K562 (cell line): ENCODE results near the gene MYLK4. TPM values are rescaled to one million over a fixed set of nuclear protein-coding genes. Genes with fewer than 3 reads are reported as not detected.
A peak's percentile ranks its signal among the peaks of the same experiment; 100 is the strongest.

ENCODE experiments used
- ATAC-seq: fragments of 200-7000 bp; cut with Tn5 transposase; 3 replicates; pipeline ENCODE4 v1.9.1; 2020; ENCODE audit warnings: moderate library complexity
- BruUV-seq: library from RNA; stranded (reverse); fragments of 400-500 nt; replicated peaks from 2 replicates; lab custom pipeline; 2021; lab: Mats Ljungman, UMichigan
- CTCF ChIA-PET: fragments of 300-600 bp; formaldehyde crosslinking; extraction: SDS; loops from one replicate; lab custom pipeline; 2021; ENCODE audit warnings: low intra/inter-chr PET ratio; lab: Yijun Ruan, JAX
- POLR2A ChIA-PET: fragments of 300-600, 350-650 bp; sonication (Branson Sonifier 250); formaldehyde crosslinking; extraction: SDS; loops from one replicate; lab custom pipeline; 2021; ENCODE audit warnings: antibody characterized with exemption, inconsistent platforms; lab: Yijun Ruan, JAX
- DNase-seq, 4 experiments: peaks; one replicate each; pipeline versions ENCODE4 v3.0.0 to v3.0.0-alpha.2; 2011 to 2018; ENCODE audit warnings: low spot score in 3 of 4, mixed read lengths in 3 of 4; ENCODE audit errors: extremely low read depth in 1 of 4
- FAIRE-seq: peaks from 2 replicates; lab custom pipeline; 2011; peaks lifted over from hg19 to GRCh38; lab: Jason Lieb, UNC
- H2AFZ ChIP-seq: 2 replicates; pipeline ENCODE4 v1.6.0; 2011; ENCODE audit warnings: low read depth, low read length, control low read depth, inconsistent platforms
- H3K27ac ChIP-seq: fragments of 200-600 bp; 3 replicates; pipeline ENCODE4 v1.8.0; 2011; ENCODE audit warnings: low read depth, mild to moderate bottlenecking, control low read depth, inconsistent platforms, low read length, moderate library complexity, mixed read lengths; ENCODE audit errors: extremely low read depth
- H3K27me3 ChIP-seq, 2 experiments: fragments of 300-600 bp in 1 of 2; 2 replicates in 1 of 2; 3 replicates in 1 of 2; pipeline versions ENCODE4 v1.6.0 to v1.8.0; 2011; ENCODE audit warnings: inconsistent platforms in 2 of 2, low read length in 2 of 2, mild to moderate bottlenecking in 1 of 2, mixed read lengths in 1 of 2, moderate library complexity in 1 of 2; ENCODE audit not compliant: control insufficient read depth in 2 of 2, insufficient read depth in 2 of 2
- H3K36me3 ChIP-seq: fragments of 300-600 bp; 3 replicates; pipeline ENCODE4 v1.8.0; 2011; ENCODE audit warnings: mild to moderate bottlenecking, low read length, inconsistent platforms; ENCODE audit not compliant: control insufficient read depth, insufficient read depth
- H3K4me1 ChIP-seq, 2 experiments: fragments of 200-600 bp in 1 of 2; replicated peaks in 1 of 2; 2 replicates in 1 of 2; 3 replicates in 1 of 2; pipeline versions ENCODE4 v1.5.1 to v1.8.0; 2011; ENCODE audit warnings: inconsistent platforms in 2 of 2, low read length in 2 of 2, mild to moderate bottlenecking in 1 of 2, mixed read lengths in 1 of 2, moderate library complexity in 1 of 2; ENCODE audit not compliant: control insufficient read depth in 2 of 2, insufficient read depth in 2 of 2
- H3K4me2 ChIP-seq: 2 replicates; pipeline ENCODE4 v1.6.1; 2011; ENCODE audit warnings: low read length, control low read depth, inconsistent platforms, mixed read lengths; ENCODE audit not compliant: insufficient read depth
- H3K4me3 ChIP-seq: fragments of 200-600 bp; sonication (generic), shearing (Covaris generic); 2 replicates; pipeline ENCODE4 v1.5.1; 2016; ENCODE audit warnings: control low read depth, inconsistent platforms
- H3K79me2 ChIP-seq: fragments of 200-600 bp; 3 replicates; pipeline ENCODE4 v1.8.0; 2011; ENCODE audit warnings: low read length, inconsistent platforms; ENCODE audit not compliant: control insufficient read depth, insufficient read depth
- H3K9ac ChIP-seq, 2 experiments: 2 replicates each; pipeline versions ENCODE4 v1.6.0 to v1.6.1; 2011; ENCODE audit warnings: low read depth in 2 of 2, low read length in 2 of 2, control low read depth in 1 of 2, inconsistent platforms in 1 of 2, mild to moderate bottlenecking in 1 of 2, mixed read lengths in 1 of 2; ENCODE audit not compliant: insufficient read depth in 1 of 2
- H3K9me1 ChIP-seq: one replicate; pipeline ENCODE4 v1.6.0; 2011; ENCODE audit warnings: inconsistent platforms, mild to moderate bottlenecking, low read length, moderate library complexity; ENCODE audit not compliant: control insufficient read depth, insufficient read depth
- H3K9me3 ChIP-seq: replicated peaks from 2 replicates; pipeline ENCODE4 v1.5.1; 2011; ENCODE audit warnings: low read depth, low read length, inconsistent platforms; ENCODE audit not compliant: control insufficient read depth, insufficient read depth
- H4K20me1 ChIP-seq: replicated peaks from 2 replicates; pipeline ENCODE4 v1.6.1; 2011; ENCODE audit warnings: low read length, inconsistent platforms, mixed read lengths; ENCODE audit not compliant: control insufficient read depth, insufficient read depth
- MECOM ChIP-seq: fragments of 250-450 bp; sonication (Bioruptor Pico); IDR thresholded peaks from 2 replicates; pipeline ENCODE4 v1.8.0; 2022; ENCODE audit warnings: inconsistent platforms
- MTA3 ChIP-seq: fragments of 450-650 bp; formaldehyde crosslinking; IDR thresholded peaks from 2 replicates; pipeline ENCODE4 v1.6.1; 2017; ENCODE audit warnings: mild to moderate bottlenecking, borderline replicate concordance
- NFRKB ChIP-seq: fragments of 450-650 bp; IDR thresholded peaks from 2 replicates; pipeline ENCODE4 v1.6.1; 2016; ENCODE audit warnings: low read depth
- SIX5 ChIP-seq, 2 experiments: IDR thresholded peaks; 2 replicates each; pipeline ENCODE4 v1.6.1; 2011; ENCODE audit warnings: low read length in 2 of 2, borderline replicate concordance in 1 of 2, low read depth in 1 of 2, mild to moderate bottlenecking in 1 of 2, moderate library complexity in 1 of 2; ENCODE audit not compliant: insufficient read depth in 1 of 2
- SMC3 ChIP-seq: conservative IDR thresholded peaks from 2 replicates; pipeline ENCODE4 v1.6.1; 2011; ENCODE audit warnings: low read depth, low read length, improper control_type of control experiment; ENCODE audit not compliant: insufficient read depth
- TFAM ChIP-seq: fragments of 250-450 bp; sonication (Bioruptor Pico); conservative IDR thresholded peaks from 2 replicates; pipeline ENCODE4 v1.5.0; 2021; ENCODE audit warnings: mild to moderate bottlenecking, moderate library complexity
- ZKSCAN1 ChIP-seq: fragments of 150-350 bp; IDR thresholded peaks from 2 replicates; pipeline ENCODE4 v1.6.1; 2016; ENCODE audit warnings: low read depth, low read length
- ZNF184 ChIP-seq: sonication (generic); formaldehyde crosslinking; IDR thresholded peaks from 2 replicates; pipeline ENCODE4 v1.5.0; 2020; ENCODE audit warnings: missing genetic modification reagents
- ZNF41 ChIP-seq: fragments of 250-450 bp; sonication (Bioruptor Pico); conservative IDR thresholded peaks from 2 replicates; pipeline ENCODE4 v1.4.0; 2020; ENCODE audit warnings: mild to moderate bottlenecking
- ZNF592 ChIP-seq: fragments of 450-650 bp; IDR thresholded peaks from 2 replicates; pipeline ENCODE4 v1.6.1; 2017; ENCODE audit warnings: antibody characterized with exemption, mild to moderate bottlenecking
- WGBS: fragments of 100-300 bp; shearing (Covaris generic); methylation state at CpG from one replicate; pipeline ENCODE4 v1.1.6; 2016; ENCODE audit warnings: low coverage, mixed read lengths; ENCODE audit not compliant: insufficient coverage; ENCODE audit errors: missing lambda C conversion rate; 5-methylcytosine and 5-hydroxymethylcytosine counted together
- in situ Hi-C: fragments of 300-500 bp; cut with MboI; formaldehyde crosslinking; loops from 4 replicates; pipeline ENCODE4 v1.15.0; 2018; ENCODE audit warnings: inconsistent platforms, mixed read lengths
- intact Hi-C: fragments of 100-400 bp; cut with micrococcal nuclease; formaldehyde crosslinking; loops from 2 replicates; pipeline ENCODE4 v1.14.2; 2022
- polyA plus RNA-seq, 8 experiments: library from polyadenylated mRNA; depleted of rRNA in 4 of 8; stranded (reverse) in 5 of 8; unstranded in 3 of 8; fragments of >200 nt; fragmentation: Nextera tagmentation in 2 of 8; fragmentation: Illumina TruSeq in 1 of 8; extraction: Ambion mirVana in 2 of 8; extraction: Trizol in 1 of 8; gene quantifications; 2 replicates each; pipeline versions ENCODE4 v1.2.1 to v1.2.3, GENCODE V29; 2011 to 2014; ENCODE audit warnings: inconsistent platforms in 1 of 8, missing spikeins in 1 of 8
- total RNA-seq, 7 experiments: library from RNA; depleted of rRNA in 6 of 7; stranded (reverse); fragments of >200 nt in 6 of 7; fragmentation: Illumina TruSeq in 2 of 7; extraction: Trizol in 2 of 7; gene quantifications; 2 replicates each; pipeline versions ENCODE4 v1.2.1 to v1.2.3, GENCODE V29; 2011 to 2021; ENCODE audit warnings: low replicate concordance in 1 of 7

The MYLK4 gene
- total and polyA plus RNA-seq, 9 of the 15 experiments (the other 6 are each of a cell fraction or from before 2014, with no cell fraction given), result 0.01 to 0.15 (median 0.06) TPM

GRCh38 chr6:2784930-2785329, 34.2 kb upstream of the MYLK4 start:
- ChIA-PET POLR2A (interaction anchor here (0.7 to 9.0 kb wide), 3 partner anchors 15 to 217 kb away, joined by 3 to 151 read pairs (median 8); partner anchors contain the start of gene WRNIP1), CTCF (no interaction called here)
- no peaks in the 10 kb centered on the region for H3K9me1 ChIP-seq
- FAIRE-seq, result no peak
- no peaks in the 10 kb centered on the region for H3K9me3 ChIP-seq
- H4K20me1 ChIP-seq, result no peaks in the 10 kb centered on the region
- WGBS, result 92% methylated on average over 7 of the region's 7 CpGs
- H3K4me1 ChIP-seq, result peaks cover 19 to 20% of the 10 kb centered on the region in 2 experiments
- no peak overlapping the region for H2AFZ ChIP-seq
- intact Hi-C loops, result no loop called here
- peaks cover 45% of the 10 kb centered on the region for H3K79me2 ChIP-seq
- no peak overlapping the region for H3K4me3 ChIP-seq
- no peak overlapping the region for H3K4me2 ChIP-seq
- TF ChIP-seq SMC3 (0 out of 2 replicates have a peak, but pooled peaks have one; percentile 4), ZNF184 (CRISPR knock-in tag) (no peak)
- H3K36me3 ChIP-seq, result peaks cover 67% of the 10 kb centered on the region
- no peak for DNase-seq
- H3K27ac ChIP-seq, result no peak overlapping the region
- peak overlapping the region in 1 of 2 experiments; percentile 66; a peak in 1 of 4 replicates for H3K9ac ChIP-seq
- in situ Hi-C loops, result loop anchor here (5.0 to 10.0 kb wide), 3 partner anchors 57 to 270 kb away; partner anchors contain the start of gene SERPINB1
- no TSS peak for BruUV-seq
- H3K27me3 ChIP-seq, result no peaks in the 10 kb centered on the region
- no peak for ATAC-seq

- intact Hi-C loops, result no loop called here
- Histone ChIP-seq H3K27me3 (no peaks in the 10 kb centered on the region), H3K4me2 (peak overlapping the region; percentile 81), H3K9me3 (no peaks in the 10 kb centered on the region), H4K20me1 (0 out of 2 replicates have a peak, but pooled peaks cover under 1% of the 10 kb centered on the region), H3K9ac (peak overlapping the region; percentile 32 to 53; a peak in 3 of 4 replicates), H3K27ac (peak overlapping the region; percentile 61), H3K4me1 (peaks cover 19 to 20% of the 10 kb centered on the region in 2 experiments), H3K79me2 (peaks cover 46% of the 10 kb centered on the region), H3K9me1 (no peaks in the 10 kb centered on the region), H3K4me3 (no peak overlapping the region), H2AFZ (0 out of 2 replicates have a peak overlapping the region, but pooled peaks have one; percentile 19), H3K36me3 (peaks cover 76% of the 10 kb centered on the region)
- in situ Hi-C loops, result loop anchor here (10.0 kb wide), 1 partner anchor 271 kb away; no protein-coding TSS in a partner anchor
- POLR2A ChIA-PET, result interaction anchor here (0.7 to 9.0 kb wide), 11 partner anchors 12 to 284 kb away, joined by 3 to 151 read pairs (median 4); partner anchors contain the start of genes RIPK1, SERPINB1 and WRNIP1
- CTCF ChIA-PET, result no interaction called here
- FAIRE-seq (peak; percentile 29), ATAC-seq (peak; percentile 17), DNase-seq (no peak)
- WGBS, result 65% methylated on average over 5 of the region's 5 CpGs
- TSS peak; percentile 10 for BruUV-seq
- TF ChIP-seq MECOM (CRISPR knock-in tag), result no peak
- TF ChIP-seq ZNF41 (CRISPR knock-in tag), result no peak
- TF ChIP-seq MTA3, result no peak
- TF ChIP-seq ZKSCAN1, result no peak
- TF ChIP-seq NFRKB, result peak; percentile 36; the same call in 1 of the 2 replicates
- no peak for TF ChIP-seq SIX5 (IDR thresholded peaks at IDR 0.05; ENCODE audit: borderline replicate concordance in 1 of 2, insufficient read depth in 1 of 2, low read depth in 1 of 2, low read length in 2 of 2)
- TF ChIP-seq TFAM (CRISPR knock-in tag), result no peak
- TF ChIP-seq ZNF592, result peak; percentile 5; the same call in 1 of the 2 replicates
Observed at GRCh38 chr6:2784061-2784460, 33.3 kb upstream of the MYLK4 start.
